Aorta (tissue), 5 donors: ENCODE data around the gene KRTAP10-3. TPM values are rescaled to one million over a fixed set of nuclear protein-coding genes. Genes with fewer than 3 reads are reported as not detected.
"Not testable (repeated sequence)": the region's sequence is repeated elsewhere in the genome, so short reads cannot be mapped to it uniquely, and the experiment has no call there.

Source experiments
- ATAC-seq: fragments of 200-7000 bp; cut with Tn5 transposase; one replicate; pipeline ENCODE4 v1.9.1; 2022; ENCODE audit warnings: moderate library complexity; ENCODE audit not compliant: low FRiP score
- DNase-seq, 2 donors: peaks; one replicate each; pipeline ENCODE4 v3.0.0-alpha.2; 2020
- H3K27ac ChIP-seq, 2 donors: one replicate each; pipeline ENCODE4 v1.5.1; 2013; ENCODE audit warnings: low read length in 2 of 2, mild to moderate bottlenecking in 2 of 2, moderate library complexity in 2 of 2, control low read depth in 1 of 2, inconsistent platforms in 1 of 2, low read depth in 1 of 2
- H3K27me3 ChIP-seq, 2 donors: one replicate each; pipeline ENCODE4 v1.6.1; 2013; ENCODE audit warnings: control low read depth in 1 of 2, low read length in 1 of 2, mild to moderate bottlenecking in 1 of 2, moderate library complexity in 1 of 2; ENCODE audit not compliant: insufficient read depth in 2 of 2, control insufficient read depth in 1 of 2
- H3K36me3 ChIP-seq, 2 donors: one replicate each; pipeline ENCODE4 v1.6.1; 2013; ENCODE audit warnings: control low read depth in 1 of 2, low read length in 1 of 2, mild to moderate bottlenecking in 1 of 2; ENCODE audit not compliant: insufficient read depth in 2 of 2, control insufficient read depth in 1 of 2
- H3K4me1 ChIP-seq, 2 donors: one replicate each; pipeline ENCODE4 v1.6.1; 2013; ENCODE audit warnings: low read length in 2 of 2, control low read depth in 1 of 2, mild to moderate bottlenecking in 1 of 2, moderate library complexity in 1 of 2; ENCODE audit not compliant: insufficient read depth in 2 of 2, control insufficient read depth in 1 of 2
- H3K4me3 ChIP-seq, 2 donors: one replicate each; pipeline ENCODE4 v1.5.1; 2013; ENCODE audit warnings: low read length in 2 of 2, control low read depth in 1 of 2, mild to moderate bottlenecking in 1 of 2
- H3K9me3 ChIP-seq: one replicate; pipeline ENCODE4 v1.6.1; 2013; ENCODE audit warnings: mild to moderate bottlenecking, low read length; ENCODE audit not compliant: control insufficient read depth
- WGBS, 2 donors: extraction: QIAGEN DNeasy Blood & Tissue Kit; methylation state at CpG; one replicate each; pipeline ENCODE4 v1.1.7; 2013; 5-methylcytosine and 5-hydroxymethylcytosine counted together
- intact Hi-C, 2 donors: fragments of 100-400 bp; cut with DNase I; formaldehyde crosslinking; loops; one replicate each; pipeline versions ENCODE4 v1.14.2 to v1.15.0; 2022
- polyA plus RNA-seq, 2 donors: library from polyadenylated mRNA; stranded (reverse); fragments of 200-250 nt; gene quantifications; one replicate each; pipeline ENCODE4 v1.2.3, GENCODE V29; 2013
- total RNA-seq, 2 donors: library from RNA; stranded (reverse); fragmentation: NEBNext Ultra II Directional; extraction: Animal tissue kit (Norgen Biotek cat#: 25700); gene quantifications; one replicate each; pipeline ENCODE4 v1.2.1, GENCODE V29; 2021
- donor health status: healthy with polysubstance abuse.
- donor health status: Bipolar disorder and iron deficiency.
- donor health status: DM: no; HTN: no; CAD: no.
- donor health status: DM: no; HTN: no; CAD: no.
- donor health status: DM: yes; HTN: yes; CAD: no.

The KRTAP10-3 gene
- total and polyA plus RNA-seq, 4 donors: not detected

DNA sequence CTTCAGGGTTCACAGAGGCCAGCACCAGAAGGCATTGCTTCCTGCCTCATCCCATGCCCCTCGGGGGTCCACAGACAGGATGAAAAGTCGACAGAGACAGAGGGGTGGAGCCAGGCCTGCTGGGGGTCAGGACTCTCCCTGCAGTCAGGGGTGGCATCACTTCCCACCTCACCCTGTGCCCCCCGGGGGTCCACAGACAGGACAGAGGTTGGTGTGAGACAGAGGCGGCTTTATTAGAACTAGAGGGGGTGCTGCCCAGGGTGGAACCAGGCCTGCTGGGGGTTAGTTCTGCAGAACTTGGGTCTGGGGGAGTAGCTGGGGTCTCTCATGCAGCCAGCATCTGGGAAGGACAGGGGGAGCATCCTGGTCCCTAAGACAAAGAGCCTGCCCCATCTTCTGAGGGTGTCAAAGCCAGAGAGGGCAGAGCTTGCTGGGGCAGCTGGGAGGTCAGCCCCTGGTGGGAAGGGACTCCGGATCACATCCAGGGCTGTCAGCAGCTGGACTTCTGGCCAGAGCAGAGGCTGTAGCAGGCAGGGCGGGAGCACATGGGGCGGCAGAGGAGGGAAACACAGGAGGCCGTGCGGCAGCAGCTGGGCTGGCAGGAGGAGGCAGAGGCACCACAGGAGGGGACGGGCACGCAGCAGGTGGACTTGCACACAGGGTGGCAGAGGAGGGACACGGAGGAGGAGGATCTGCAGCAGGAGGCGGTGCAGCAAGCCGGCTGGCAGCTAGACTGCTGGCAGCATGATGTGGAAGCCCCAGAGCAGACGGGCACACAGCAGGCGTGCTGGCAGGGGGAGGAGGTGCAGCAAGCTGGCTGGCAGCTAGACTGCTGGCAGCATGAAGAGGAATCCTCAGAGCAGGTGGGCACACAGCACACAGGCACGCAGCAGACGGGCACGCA, 32.6 kb upstream of the KRTAP10-3 start:
- peak in 1 of 2 donors; percentile 38 for DNase-seq
- H3K9me3 ChIP-seq, H3K27me3 ChIP-seq, intact Hi-C loops, H3K4me3 ChIP-seq, H3K27ac ChIP-seq, H3K4me1 ChIP-seq, ATAC-seq, H3K36me3 ChIP-seq: not testable (repeated sequence)
- 31 to 35% methylated on average over 14 to 19 of the region's 19 CpGs for WGBS, 2 donors

DNA sequence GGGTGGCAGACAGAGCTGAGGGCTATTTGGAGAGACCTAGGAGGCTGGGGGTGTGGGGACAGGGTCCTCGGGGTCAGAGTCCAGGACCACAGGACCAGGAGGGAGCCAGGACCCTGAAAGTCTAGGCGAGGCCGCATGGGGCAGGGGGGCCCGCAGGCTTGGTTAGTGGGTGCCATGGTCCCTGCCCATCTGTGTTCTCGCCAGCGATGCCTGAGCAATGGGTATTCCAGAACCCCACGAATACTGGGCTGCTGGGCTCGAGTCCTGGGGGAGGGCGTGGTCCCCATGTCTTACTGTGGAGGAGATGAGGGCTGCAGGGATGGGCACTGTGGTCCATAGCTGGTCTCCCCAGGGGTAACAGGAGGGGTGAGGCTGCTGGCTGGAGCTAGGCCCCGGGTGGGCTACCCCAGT, 31.7 kb upstream of the KRTAP10-3 start:
- WGBS, 2 donors: 81 to 83% methylated on average over 7 to 10 of the region's 10 CpGs

DNA sequence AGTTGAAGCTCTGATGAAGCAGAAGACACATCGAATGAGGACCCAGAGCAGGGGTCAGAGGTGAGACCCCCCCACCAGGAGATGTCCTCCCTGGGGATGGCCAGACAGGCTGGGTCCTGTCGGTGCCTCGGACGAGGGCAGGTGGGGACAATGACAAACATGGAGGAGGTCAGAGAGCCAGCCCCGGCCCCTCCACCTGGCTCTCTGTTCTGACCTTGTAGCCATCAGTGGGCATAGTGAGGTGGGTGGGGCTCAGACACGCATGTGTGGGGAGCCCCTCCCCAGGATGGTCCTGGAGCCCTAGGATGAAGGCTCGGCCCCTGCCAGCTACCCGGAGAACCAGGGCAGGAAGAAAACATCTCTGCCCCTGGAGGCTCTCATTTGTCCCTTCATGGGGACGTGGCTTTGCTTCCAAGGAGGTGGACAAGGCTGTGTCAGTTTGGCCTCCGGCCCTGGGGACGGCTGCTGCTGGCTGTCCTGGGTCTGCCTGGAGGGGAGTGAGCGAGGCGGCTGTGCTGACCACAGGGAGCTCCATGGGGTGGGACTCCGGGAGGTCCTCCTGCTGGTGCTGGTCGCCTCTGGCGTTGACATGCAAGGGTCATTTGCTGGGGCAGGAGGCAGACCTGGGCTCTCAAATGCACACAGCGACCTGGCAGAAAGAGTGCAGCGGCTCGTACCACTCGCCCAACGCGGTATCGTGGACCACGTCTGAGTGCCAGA, 31.2 kb upstream of the KRTAP10-3 start:
- no peaks in the 10 kb centered on the region for H3K36me3 ChIP-seq
- WGBS, 2 donors: 80% methylated on average over 24 of the region's 24 CpGs
- no peaks in the 10 kb centered on the region for H3K27me3 ChIP-seq
- peak in 1 of 2 donors; percentile 64 for DNase-seq
- peaks cover 2% of the 10 kb centered on the region for H3K9me3 ChIP-seq
- intact Hi-C loops: no loop called here
- H3K4me1 ChIP-seq: no peaks in the 10 kb centered on the region
- no peak overlapping the region for H3K27ac ChIP-seq
- H3K4me3 ChIP-seq: no peak overlapping the region
- ATAC-seq: no peak

More for the DNA sequence above, 31.7 kb upstream of the KRTAP10-3 start:
- ATAC-seq (no peak), DNase-seq (peak in 1 of 2 donors; percentile 75)
- Histone ChIP-seq H3K4me1 (no peaks in the 10 kb centered on the region), H3K4me3 (no peak overlapping the region), H3K27ac (no peak overlapping the region), H3K36me3 (no peaks in the 10 kb centered on the region), H3K27me3 (no peaks in the 10 kb centered on the region), H3K9me3 (peaks cover 2% of the 10 kb centered on the region)
- intact Hi-C loops: no loop called here

DNA sequence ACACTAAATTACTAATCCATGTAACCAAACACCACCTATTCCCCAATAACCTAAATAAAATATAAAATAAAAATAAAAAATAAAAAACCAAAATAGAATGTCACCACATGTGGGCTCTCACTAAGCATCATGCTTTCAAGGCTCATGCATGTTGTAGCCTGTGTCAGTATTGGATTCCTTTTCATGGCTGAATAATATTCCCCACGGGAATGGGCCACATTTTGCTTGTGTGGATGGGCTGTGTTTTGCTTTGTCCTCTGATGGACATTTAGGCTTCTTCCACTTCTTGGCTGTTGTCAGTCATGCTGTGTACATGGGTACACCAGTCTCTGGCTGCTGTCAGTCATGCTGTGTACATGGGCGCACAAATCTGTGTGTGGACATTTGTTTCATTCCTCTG, 30.5 kb upstream of the KRTAP10-3 start:
- intact Hi-C loops: no loop called here
- Histone ChIP-seq H3K9me3 (peaks cover 2% of the 10 kb centered on the region), H3K4me3 (no peak overlapping the region), H3K4me1 (no peaks in the 10 kb centered on the region), H3K36me3 (no peaks in the 10 kb centered on the region), H3K27me3 (no peaks in the 10 kb centered on the region), H3K27ac (no peak overlapping the region)
- DNase-seq (no peak), ATAC-seq (no peak)
- 96 to 97% methylated on average over 2 of the region's 2 CpGs for WGBS, 2 donors

DNA sequence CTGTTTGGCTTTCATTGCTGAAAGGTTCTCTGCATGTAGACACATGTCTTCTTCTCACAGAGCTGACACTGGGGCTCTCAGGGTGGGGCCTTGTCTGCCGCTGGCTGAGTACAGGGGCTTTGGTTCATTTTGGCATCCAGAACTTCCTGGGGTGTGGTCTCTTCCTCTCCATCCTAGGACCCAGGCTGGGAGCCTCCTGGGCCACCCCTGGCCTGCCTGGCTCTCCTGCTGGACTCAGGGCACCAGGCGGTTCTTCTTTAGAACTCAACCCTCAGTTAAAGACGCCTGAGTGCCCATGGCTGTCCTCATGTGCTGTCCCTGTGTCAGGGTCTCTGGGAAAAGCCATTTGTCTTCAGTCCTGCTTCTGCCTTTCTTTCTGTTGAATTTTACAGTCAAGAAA, 27.3 kb upstream of the KRTAP10-3 start:
- 87 to 89% methylated on average over 3 of the region's 3 CpGs for WGBS, 2 donors

DNA sequence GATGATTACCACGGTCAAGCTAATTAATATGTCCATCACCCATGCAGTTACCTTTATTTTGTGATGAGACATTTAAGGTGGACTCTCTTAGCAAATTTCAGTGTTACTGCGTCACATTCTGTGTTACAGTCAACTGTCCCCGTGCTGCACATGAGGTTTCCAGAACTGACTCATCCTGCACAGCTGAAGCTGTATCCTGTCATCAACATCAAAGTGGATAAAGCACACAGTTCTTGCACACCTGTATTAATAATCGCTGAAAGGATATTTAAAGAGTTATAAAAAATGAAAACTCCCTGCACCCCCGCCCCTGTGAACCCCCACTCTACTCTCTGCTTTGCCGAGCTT, 25.2 kb upstream of the KRTAP10-3 start:
- no peak for DNase-seq
- no peaks in the 10 kb centered on the region for H3K27me3 ChIP-seq
- no peak overlapping the region for H3K27ac ChIP-seq
- no peak overlapping the region for H3K4me3 ChIP-seq
- no peaks in the 10 kb centered on the region for H3K36me3 ChIP-seq
- intact Hi-C loops: no loop called here
- no peaks in the 10 kb centered on the region for H3K4me1 ChIP-seq
- no peak for ATAC-seq
- H3K9me3 ChIP-seq: peaks cover 6% of the 10 kb centered on the region
- 74 to 79% methylated on average over 6 of the region's 6 CpGs for WGBS, 2 donors

More for the DNA sequence above, 27.3 kb upstream of the KRTAP10-3 start:
- H3K27me3 ChIP-seq: no peaks in the 10 kb centered on the region
- intact Hi-C loops: no loop called here
- peaks cover 4% of the 10 kb centered on the region for H3K9me3 ChIP-seq
- ATAC-seq: no peak
- no peak overlapping the region for H3K4me3 ChIP-seq
- H3K27ac ChIP-seq: no peak overlapping the region
- no peaks in the 10 kb centered on the region for H3K36me3 ChIP-seq
- no peaks in the 10 kb centered on the region for H3K4me1 ChIP-seq
- peak in 1 of 2 donors; percentile 34 for DNase-seq

DNA sequence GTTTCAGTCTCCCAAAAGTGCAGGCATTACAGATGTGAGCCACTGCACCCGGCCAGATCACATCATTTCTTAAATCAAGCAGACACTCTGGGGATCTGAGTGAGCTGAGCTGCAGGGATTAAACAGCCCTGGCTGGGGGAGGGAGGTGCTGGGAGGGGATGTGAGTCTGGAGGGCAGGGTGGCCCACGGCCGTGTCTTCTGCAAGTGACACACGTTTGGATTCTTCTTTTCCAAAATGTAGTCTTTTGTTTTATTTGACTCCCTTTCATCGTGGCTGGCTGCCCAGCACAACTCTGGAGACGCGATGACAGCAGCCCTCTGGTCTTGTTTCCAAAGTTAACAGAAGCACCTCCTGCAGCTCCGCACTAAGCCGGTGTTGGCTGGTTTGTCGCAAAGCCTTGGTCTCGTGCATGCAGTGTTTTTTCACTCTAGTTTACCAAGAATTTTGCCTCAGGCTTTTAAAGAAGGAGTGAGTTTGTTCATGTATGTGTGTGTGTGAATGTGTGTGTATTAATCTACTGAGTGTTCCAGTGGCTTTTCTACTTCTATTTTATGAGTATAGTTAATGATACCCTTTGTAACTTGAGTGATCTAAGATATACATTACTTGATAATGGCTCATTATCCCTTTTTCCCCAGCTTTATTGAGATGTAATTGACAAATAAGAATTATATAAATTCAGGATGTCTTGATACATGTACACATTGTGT, 24.6 kb upstream of the KRTAP10-3 start:
- H3K4me3 ChIP-seq: no peak overlapping the region
- WGBS, 2 donors: 0 to 5% methylated on average over 11 of the region's 11 CpGs
- no peak for DNase-seq
- H3K27ac ChIP-seq: no peak overlapping the region
- H3K9me3 ChIP-seq: peaks cover 6% of the 10 kb centered on the region
- intact Hi-C loops: no loop called here
- ATAC-seq: no peak
- H3K36me3 ChIP-seq: no peaks in the 10 kb centered on the region
- H3K4me1 ChIP-seq: no peaks in the 10 kb centered on the region
- H3K27me3 ChIP-seq: no peaks in the 10 kb centered on the region

DNA sequence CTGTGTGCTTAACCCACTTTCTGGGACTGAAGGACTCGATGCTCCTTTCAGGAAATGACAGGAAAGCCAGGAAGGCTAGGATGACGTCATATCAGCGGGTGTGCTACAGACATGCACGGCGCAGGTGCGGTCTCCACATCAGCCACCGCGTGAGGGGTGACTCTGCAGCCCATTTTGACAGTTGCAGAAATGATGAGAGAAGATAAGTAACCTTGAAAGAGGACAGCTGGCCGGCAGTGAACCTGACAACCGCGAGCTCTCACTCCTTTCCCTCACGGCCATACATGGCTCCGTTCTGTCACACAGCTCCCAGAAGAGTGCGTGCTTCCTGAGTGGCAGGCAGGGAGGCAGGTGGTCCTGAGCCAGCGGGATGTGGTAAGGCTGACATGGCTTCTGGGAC, 23.5 kb upstream of the KRTAP10-3 start:
- Histone ChIP-seq H3K27ac (no peak overlapping the region), H3K27me3 (no peaks in the 10 kb centered on the region), H3K4me1 (no peaks in the 10 kb centered on the region), H3K4me3 (no peak overlapping the region), H3K9me3 (peaks cover 9% of the 10 kb centered on the region), H3K36me3 (no peaks in the 10 kb centered on the region)
- ATAC-seq (no peak), DNase-seq (no peak)
- WGBS, 2 donors: 80 to 85% methylated on average over 15 of the region's 15 CpGs
- intact Hi-C loops: no loop called here
